ENCODE measurements around the gene SPAG16.

DNA sequence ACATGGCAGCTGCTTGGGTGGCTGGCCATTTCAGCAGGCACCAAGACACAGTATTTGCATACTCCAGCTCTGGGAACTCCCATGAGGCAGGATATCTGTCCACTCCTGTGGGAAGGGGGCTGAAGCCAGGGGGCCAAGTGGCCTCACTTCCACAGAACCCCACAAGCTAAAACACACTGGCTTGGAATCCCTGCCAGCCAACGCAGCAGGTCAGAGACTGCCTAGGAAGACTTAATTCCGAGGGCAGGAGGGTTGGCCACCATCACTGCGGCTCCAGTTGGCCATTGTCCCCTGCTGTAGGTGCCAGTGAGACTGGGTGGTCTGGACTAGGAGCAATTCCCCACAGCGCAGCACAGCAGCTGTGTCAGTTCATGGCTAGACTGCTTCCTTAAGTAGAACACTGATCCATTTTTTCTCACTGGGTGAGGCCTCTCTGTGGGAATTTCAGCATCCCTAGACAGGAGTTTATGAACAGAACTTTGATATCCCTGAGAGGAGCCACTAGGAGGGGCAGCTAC is 52.0 kb downstream of the SPAG16 start:
- TF ChIP-seq, protein P1, sequence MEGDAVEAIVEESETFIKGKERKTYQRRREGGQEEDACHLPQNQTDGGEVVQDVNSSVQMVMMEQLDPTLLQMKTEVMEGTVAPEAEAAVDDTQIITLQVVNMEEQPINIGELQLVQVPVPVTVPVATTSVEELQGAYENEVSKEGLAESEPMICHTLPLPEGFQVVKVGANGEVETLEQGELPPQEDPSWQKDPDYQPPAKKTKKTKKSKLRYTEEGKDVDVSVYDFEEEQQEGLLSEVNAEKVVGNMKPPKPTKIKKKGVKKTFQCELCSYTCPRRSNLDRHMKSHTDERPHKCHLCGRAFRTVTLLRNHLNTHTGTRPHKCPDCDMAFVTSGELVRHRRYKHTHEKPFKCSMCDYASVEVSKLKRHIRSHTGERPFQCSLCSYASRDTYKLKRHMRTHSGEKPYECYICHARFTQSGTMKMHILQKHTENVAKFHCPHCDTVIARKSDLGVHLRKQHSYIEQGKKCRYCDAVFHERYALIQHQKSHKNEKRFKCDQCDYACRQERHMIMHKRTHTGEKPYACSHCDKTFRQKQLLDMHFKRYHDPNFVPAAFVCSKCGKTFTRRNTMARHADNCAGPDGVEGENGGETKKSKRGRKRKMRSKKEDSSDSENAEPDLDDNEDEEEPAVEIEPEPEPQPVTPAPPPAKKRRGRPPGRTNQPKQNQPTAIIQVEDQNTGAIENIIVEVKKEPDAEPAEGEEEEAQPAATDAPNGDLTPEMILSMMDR (IDR thresholded peaks at IDR 0.05) = no peak
- no peak for TF ChIP-seq POLR2A (IDR thresholded peaks at IDR 0.05)

Measured in prostate gland (tissue), 2 donors.